SHP77 treated with DMSO at 0.1 percent for 48 hours (cell line): Measurements from ENCODE around the gene SHISAL1.
A peak's percentile ranks its signal among the peaks of the same experiment; 100 is the strongest.

Experiments
- DNase-seq: peaks from one replicate; lab custom pipeline; 2025; lab: John Stamatoyannopoulos, UW

SHISAL1 gene

GRCh38 chr22:44312766-44313165 is at the start of gene SHISAL1:
SHISAL1 (minus strand) TSS chr22:44312951; CDS start chr22:44300945, 12,006 bp downstream.
- DNase-seq = no peak

- DNase-seq = no peak
These were observed 48.8 kb upstream of the SHISAL1 start for GRCh38 chr22:44361391-44362126.

- no peak for DNase-seq
These were observed 48.1 kb upstream of the SHISAL1 start for GRCh38 chr22:44360668-44361381.

- DNase-seq = no peak
These were observed 47.5 kb upstream of the SHISAL1 start for GRCh38 chr22:44360306-44360667.

GRCh38 chr22:44359496-44360110 is 46.9 kb upstream of the SHISAL1 start:
- DNase-seq = no peak

- no peak for DNase-seq
These were observed 46.1 kb upstream of the SHISAL1 start for GRCh38 chr22:44358709-44359440.

- peak; percentile 88 for DNase-seq
These were observed 45.3 kb upstream of the SHISAL1 start for GRCh38 chr22:44357966-44358465.

- no peak for DNase-seq
These were observed 44.7 kb upstream of the SHISAL1 start for GRCh38 chr22:44357296-44357965.

- no peak for DNase-seq
These were observed 42.9 kb upstream of the SHISAL1 start for GRCh38 chr22:44355716-44356070.

- no peak for DNase-seq
These were observed 41.5 kb upstream of the SHISAL1 start for GRCh38 chr22:44354288-44354687.

GRCh38 chr22:44353041-44353440 is 40.3 kb upstream of the SHISAL1 start:
- DNase-seq = no peak

GRCh38 chr22:44352378-44353035 is 39.8 kb upstream of the SHISAL1 start:
- DNase-seq = no peak

GRCh38 chr22:44351685-44352377 is 39.1 kb upstream of the SHISAL1 start:
- DNase-seq = peak; percentile 71

GRCh38 chr22:44351037-44351436 is 38.3 kb upstream of the SHISAL1 start:
- no peak for DNase-seq

GRCh38 chr22:44349594-44349993 is 36.8 kb upstream of the SHISAL1 start:
- no peak for DNase-seq

GRCh38 chr22:44348971-44349560 is 36.3 kb upstream of the SHISAL1 start:
- no peak for DNase-seq

GRCh38 chr22:44347549-44347948 is 34.8 kb upstream of the SHISAL1 start:
- DNase-seq = no peak

GRCh38 chr22:44347080-44347479 is 34.3 kb upstream of the SHISAL1 start:
- DNase-seq = no peak

- DNase-seq = no peak
These were observed 33.1 kb upstream of the SHISAL1 start for GRCh38 chr22:44345872-44346271.

GRCh38 chr22:44344407-44344806 is 31.7 kb upstream of the SHISAL1 start:
- peak; percentile 40 for DNase-seq
